Measurements from ENCODE around the gene EXOC1. TPM values are rescaled to one million over a fixed set of nuclear protein-coding genes. Genes with fewer than 3 reads are reported as not detected.

EXOC1 gene
- total RNA-seq, 1 experiment from 2014 or later, result 21.2 TPM

DNA sequence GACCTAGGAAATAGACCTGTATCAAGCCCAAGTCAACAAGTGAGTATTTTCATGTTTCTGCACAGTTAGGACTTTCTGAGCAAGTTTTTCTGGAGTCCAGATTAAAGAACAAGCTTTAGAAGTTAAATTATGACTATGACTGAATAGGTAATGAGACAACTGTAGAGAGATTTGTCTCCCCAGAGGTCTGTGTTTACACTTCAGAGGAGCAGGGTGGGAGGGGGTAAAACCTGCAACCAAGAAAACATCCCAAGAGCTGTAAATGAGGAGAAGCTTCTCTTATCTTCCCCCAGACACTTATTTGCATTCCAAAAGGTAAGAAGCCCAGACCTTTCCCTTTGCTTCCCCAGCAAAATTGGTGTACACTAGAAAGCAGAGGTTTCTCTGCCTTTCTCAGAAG, 73.2 kb downstream of the EXOC1 start:
- H3K4me2 ChIP-seq (ENCODE audit: insufficient read depth, insufficient read length, low read length), result no peak overlapping the region
- no peak for DNase-seq

More for the DNA sequence above, 73.2 kb downstream of the EXOC1 start:
- Histone ChIP-seq H4K91ac (ENCODE audit: insufficient read length, low read depth, low read length) (no peak overlapping the region), H4K8ac (replicated peaks; ENCODE audit: insufficient read length, low read depth, low read length) (no peak overlapping the region), H3K23ac (ENCODE audit: insufficient read length, low read depth, low read length) (no peak overlapping the region), H3K79me2 (ENCODE audit: insufficient read depth, low read length) (no peaks in the 10 kb centered on the region), H4K20me1 (ENCODE audit: control insufficient read depth, insufficient read depth, insufficient read length) (no peaks in the 10 kb centered on the region), H3K9me3 (ENCODE audit: control insufficient read depth, low read depth, low read length) (no peaks in the 10 kb centered on the region), H2AK5ac (ENCODE audit: insufficient read length, low read length) (no peak overlapping the region), H4K5ac (ENCODE audit: insufficient read length, low read depth, low read length) (no peak overlapping the region), H3K4ac (ENCODE audit: low read depth, low read length) (no peak overlapping the region), H3K27ac (ENCODE audit: insufficient read length, low read depth, low read length) (no peak overlapping the region), H2BK120ac (ENCODE audit: low read depth, low read length, poor library complexity, severe bottlenecking) (no peak overlapping the region), H3K79me1 (ENCODE audit: insufficient read depth, low read depth, low read length, poor library complexity, severe bottlenecking) (no peaks in the 10 kb centered on the region), H2BK20ac (ENCODE audit: low read depth, low read length, poor library complexity, severe bottlenecking) (no peak overlapping the region), H3K27me3 (ENCODE audit: insufficient read depth, low read length) (no peaks in the 10 kb centered on the region), H3K14ac (ENCODE audit: insufficient read depth, low read length) (no peak overlapping the region), H3K23me2 (ENCODE audit: insufficient read length, low read depth, low read length, poor library complexity, severe bottlenecking) (no peaks in the 10 kb centered on the region), H3T11ph (ENCODE audit: low read length) (no peak overlapping the region), H3K4me1 (ENCODE audit: insufficient read depth, low read length) (peaks cover 2% of the 10 kb centered on the region; the same call in 1 of the 2 replicates), H2AFZ (ENCODE audit: low read length) (no peak overlapping the region), H3K18ac (ENCODE audit: insufficient read length, low read depth, low read length) (no peak overlapping the region), H2BK12ac (ENCODE audit: insufficient read length, low read depth, low read length) (no peak overlapping the region), H3K56ac (ENCODE audit: insufficient read length, low read depth, low read length) (no peak overlapping the region), H2BK5ac (ENCODE audit: insufficient read length, low read length) (no peak overlapping the region), H3K9ac (ENCODE audit: extremely low read depth, insufficient read length, low read length) (no peak overlapping the region), H2BK15ac (ENCODE audit: low read depth, low read length) (no peak overlapping the region)
- Mint-ChIP-seq H3K27ac (peak overlapping the region in 1 of 3 experiments; percentile 15; a peak in 1 of 7 replicates), H3K4me1 (peaks cover 25 to 32% of the 10 kb centered on the region in 2 experiments), H3K4me3 (no peak overlapping the region), H3K9me3 (peaks cover 2 to 6% of the 10 kb centered on the region in 2 experiments; a peak in 3 of 5 replicates), H3K36me3 (ENCODE audit: insufficient read depth in 1 of 3, low read depth in 3 of 3) (peaks cover 0 to 7% (median 0%) of the 10 kb centered on the region in 3 experiments; a peak in 3 of 7 replicates), H3K27me3 (ENCODE audit: low read depth) (peaks cover 1% of the 10 kb centered on the region; the same call in 1 of the 2 replicates)
- TF ChIP-seq, protein P1, sequence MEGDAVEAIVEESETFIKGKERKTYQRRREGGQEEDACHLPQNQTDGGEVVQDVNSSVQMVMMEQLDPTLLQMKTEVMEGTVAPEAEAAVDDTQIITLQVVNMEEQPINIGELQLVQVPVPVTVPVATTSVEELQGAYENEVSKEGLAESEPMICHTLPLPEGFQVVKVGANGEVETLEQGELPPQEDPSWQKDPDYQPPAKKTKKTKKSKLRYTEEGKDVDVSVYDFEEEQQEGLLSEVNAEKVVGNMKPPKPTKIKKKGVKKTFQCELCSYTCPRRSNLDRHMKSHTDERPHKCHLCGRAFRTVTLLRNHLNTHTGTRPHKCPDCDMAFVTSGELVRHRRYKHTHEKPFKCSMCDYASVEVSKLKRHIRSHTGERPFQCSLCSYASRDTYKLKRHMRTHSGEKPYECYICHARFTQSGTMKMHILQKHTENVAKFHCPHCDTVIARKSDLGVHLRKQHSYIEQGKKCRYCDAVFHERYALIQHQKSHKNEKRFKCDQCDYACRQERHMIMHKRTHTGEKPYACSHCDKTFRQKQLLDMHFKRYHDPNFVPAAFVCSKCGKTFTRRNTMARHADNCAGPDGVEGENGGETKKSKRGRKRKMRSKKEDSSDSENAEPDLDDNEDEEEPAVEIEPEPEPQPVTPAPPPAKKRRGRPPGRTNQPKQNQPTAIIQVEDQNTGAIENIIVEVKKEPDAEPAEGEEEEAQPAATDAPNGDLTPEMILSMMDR (conservative IDR thresholded peaks at IDR 0.05), result no peak
